Esophagus squamous epithelium (tissue), 5 donors: ENCODE data around the gene MYZAP. TPM values are rescaled to one million over a fixed set of nuclear protein-coding genes. Genes with fewer than 3 reads are reported as not detected.

ENCODE experiments used
- DNase-seq: peaks from one replicate; lab custom pipeline; 2025; lab: John Stamatoyannopoulos, UW
- H3K27ac ChIP-seq, 4 donors: fragments of 200-600 bp; sonication (generic); one replicate each; pipeline ENCODE4 v1.5.1; 2016 to 2019; ENCODE audit warnings: mild to moderate bottlenecking in 1 of 4
- H3K27me3 ChIP-seq, 4 donors: fragments of 200-600 bp; sonication (generic); 1 replicate in 3 of 4; 2 replicates in 1 of 4; pipeline versions ENCODE4 v1.5.1 to v1.6.0; 2017 to 2021; ENCODE audit warnings: antibody characterized with exemption in 1 of 4
- H3K36me3 ChIP-seq, 3 donors: fragments of 200-600 bp; sonication (generic); one replicate each; pipeline ENCODE4 v1.5.1; 2016 to 2019
- H3K4me1 ChIP-seq, 3 donors: fragments of 200-600 bp; sonication (generic); one replicate each; pipeline ENCODE4 v1.5.1; 2017 to 2019
- H3K4me3 ChIP-seq, 4 donors: fragments of 200-600 bp; sonication (generic); 1 replicate in 3 of 4; 2 replicates in 1 of 4; pipeline ENCODE4 v1.5.1; 2016 to 2019; ENCODE audit warnings: mild to moderate bottlenecking in 2 of 4, moderate library complexity in 1 of 4
- H3K9me3 ChIP-seq, 3 donors: fragments of 200-600 bp; sonication (generic); one replicate each; pipeline ENCODE4 v1.5.1; 2016 to 2019
- CTCF ChIP-seq, 6 experiments: fragments of 450-650 bp in 4 of 6; fragments of 200-600 bp in 2 of 6; sonication (generic) in 2 of 6; IDR thresholded peaks; one replicate each; pipeline ENCODE4 v1.5.1; 2016 to 2019; ENCODE audit warnings: antibody characterized with exemption in 6 of 6, mild to moderate bottlenecking in 4 of 6, moderate library complexity in 4 of 6
- POLR2A ChIP-seq, 4 donors: fragments of 450-650 bp; IDR thresholded peaks; one replicate each; pipeline ENCODE4 v1.6.1; 2017; ENCODE audit warnings: antibody characterized with exemption in 4 of 4, mild to moderate bottlenecking in 4 of 4, moderate library complexity in 3 of 4
- WGBS, 2 donors: methylation state at CpG; one replicate each; pipeline ENCODE4 v1.1.5; 2018; 5-methylcytosine and 5-hydroxymethylcytosine counted together
- intact Hi-C: fragments of 100-400 bp; cut with DNase I; formaldehyde crosslinking; loops from one replicate; pipeline ENCODE4 v1.15.0; 2022
- total RNA-seq, 4 donors: library from RNA; depleted of rRNA; stranded (reverse); fragments of >200 nt; gene quantifications; one replicate each; pipeline ENCODE4 v1.1.0, GENCODE V29; 2016
- donor health status: DM: yes; HTN: yes; CAD: no.

Gene MYZAP
- total RNA-seq, 4 donors from 2014 or later: 21.2 to 36.0 (median 26.5) TPM

DNA sequence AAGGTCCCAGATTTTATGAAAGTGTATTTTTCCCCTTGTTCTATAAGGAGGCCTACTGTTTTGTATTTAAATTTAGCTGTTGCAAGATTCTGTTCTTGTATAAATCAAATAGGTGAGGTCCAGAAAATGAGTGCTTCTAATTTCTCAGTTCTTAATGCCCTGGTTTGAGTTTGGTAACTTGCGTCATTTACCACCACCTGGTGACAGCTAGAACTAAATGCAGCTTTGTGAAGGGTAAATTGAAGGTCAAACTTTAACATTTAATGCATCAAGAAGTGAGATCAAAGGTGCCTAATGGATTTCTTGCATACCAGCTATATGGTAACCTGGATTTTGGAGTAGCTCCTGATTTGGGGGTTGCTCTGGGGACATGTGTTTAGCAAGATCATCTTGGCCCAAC, 64.1 kb downstream of the MYZAP start:
- Histone ChIP-seq H3K36me3 (no peaks in the 10 kb centered on the region), H3K9me3 (no peaks in the 10 kb centered on the region), H3K27ac (no peak overlapping the region), H3K4me1 (no peaks in the 10 kb centered on the region), H3K27me3 (no peaks in the 10 kb centered on the region), H3K4me3 (no peak overlapping the region)
- TF ChIP-seq POLR2A (IDR thresholded peaks at IDR 0.05) (no peak), CTCF (IDR thresholded peaks at IDR 0.05) (no peak)
- no peak for DNase-seq
- intact Hi-C loops: no loop called here
- WGBS, 2 donors: 80 to 83% methylated on average over 1 of the region's 1 CpG

DNA sequence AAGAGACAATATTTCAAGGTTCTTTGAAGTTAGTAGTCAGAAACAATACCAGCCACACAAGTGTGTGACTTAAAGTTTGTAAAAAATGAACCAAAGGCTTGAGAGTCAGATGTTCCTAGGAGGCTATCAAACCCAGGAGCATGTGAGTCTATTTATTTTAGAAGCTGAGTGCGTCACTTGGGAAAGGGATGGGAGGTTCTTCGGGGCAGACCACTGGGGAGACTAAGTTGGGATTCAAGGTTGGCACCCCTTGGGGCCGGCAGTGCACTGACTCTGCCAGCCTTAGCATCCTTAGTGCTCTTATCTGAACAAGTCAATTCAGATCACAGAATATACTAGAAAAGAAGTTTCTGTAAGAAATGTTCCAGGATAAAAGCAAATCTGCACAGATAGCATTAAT, 64.7 kb downstream of the MYZAP start:
- no peaks in the 10 kb centered on the region for H3K36me3 ChIP-seq
- no peaks in the 10 kb centered on the region for H3K4me1 ChIP-seq
- no peaks in the 10 kb centered on the region for H3K9me3 ChIP-seq
- intact Hi-C loops: no loop called here
- DNase-seq: no peak
- no peak overlapping the region for H3K27ac ChIP-seq
- no peaks in the 10 kb centered on the region for H3K27me3 ChIP-seq
- H3K4me3 ChIP-seq: no peak overlapping the region
- WGBS, 2 donors: 82 to 83% methylated on average over 3 of the region's 3 CpGs
- no peak for TF ChIP-seq POLR2A (IDR thresholded peaks at IDR 0.05)
- TF ChIP-seq CTCF (IDR thresholded peaks at IDR 0.05): no peak

DNA sequence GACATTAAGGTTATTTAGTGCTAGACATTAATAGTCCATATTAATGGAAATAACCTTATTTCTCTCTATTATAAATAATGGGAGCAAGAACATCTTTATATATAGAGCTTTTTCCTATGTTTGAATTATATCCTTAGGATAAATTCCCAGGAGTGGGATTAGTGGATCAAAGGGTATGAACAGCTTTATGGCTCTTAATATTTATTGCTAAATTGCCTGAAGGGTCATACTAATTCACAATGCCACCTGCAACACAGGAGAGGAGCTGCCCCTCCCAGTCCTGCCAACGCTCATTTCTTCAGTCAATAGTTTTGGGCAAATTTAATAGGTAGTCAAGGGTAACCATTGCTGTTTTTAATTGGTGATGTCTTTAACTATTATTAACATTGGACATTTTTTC, 65.9 kb downstream of the MYZAP start:
- H3K9me3 ChIP-seq: no peaks in the 10 kb centered on the region
- no peaks in the 10 kb centered on the region for H3K36me3 ChIP-seq
- intact Hi-C loops: no loop called here
- no peak overlapping the region for H3K27ac ChIP-seq
- no peak overlapping the region for H3K4me3 ChIP-seq
- WGBS, 2 donors: 53 to 58% methylated on average over 1 of the region's 1 CpG
- DNase-seq: no peak
- peaks cover 0 to 6% (median 0%) of the 10 kb centered on the region in 3 donors for H3K4me1 ChIP-seq
- no peaks in the 10 kb centered on the region for H3K27me3 ChIP-seq
- TF ChIP-seq CTCF (IDR thresholded peaks at IDR 0.05) (no peak), POLR2A (IDR thresholded peaks at IDR 0.05) (no peak)

DNA sequence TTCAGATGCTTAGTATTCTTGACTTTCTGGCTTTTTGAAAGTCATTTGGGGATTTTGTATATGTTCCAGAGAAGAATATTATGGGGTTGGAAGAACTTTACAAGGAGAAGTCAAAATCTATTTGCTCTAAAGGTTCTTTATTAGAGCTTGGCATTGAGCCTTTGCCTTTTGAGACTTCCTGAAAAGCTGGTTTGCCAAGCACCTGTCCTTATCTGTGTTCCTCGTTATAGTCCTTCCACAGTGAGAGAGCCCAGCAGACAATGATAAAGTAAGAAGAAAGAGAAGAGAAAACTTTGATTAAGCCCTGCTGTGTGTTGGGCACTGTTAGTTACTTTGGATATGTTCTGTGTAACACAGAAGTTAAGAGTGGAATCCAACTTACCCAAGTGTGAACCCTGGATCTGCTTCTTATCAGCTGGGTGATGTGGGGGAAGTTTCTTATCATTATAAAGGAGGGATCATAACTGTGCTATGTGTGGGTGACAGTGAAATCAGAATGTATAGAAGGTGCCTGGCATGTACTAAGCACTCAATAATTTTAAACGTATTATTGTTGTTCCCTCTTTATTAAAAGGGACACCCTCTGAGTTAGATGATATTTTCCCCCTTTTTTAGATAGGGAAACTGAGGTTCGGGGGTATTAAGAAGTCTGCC, 70.5 kb downstream of the MYZAP start:
- Histone ChIP-seq H3K4me1 (peaks cover 0 to 9% (median 0%) of the 10 kb centered on the region in 3 donors), H3K4me3 (no peak overlapping the region), H3K27me3 (no peaks in the 10 kb centered on the region), H3K36me3 (no peaks in the 10 kb centered on the region), H3K9me3 (no peaks in the 10 kb centered on the region), H3K27ac (no peak overlapping the region)
- no peak for TF ChIP-seq POLR2A (IDR thresholded peaks at IDR 0.05)
- TF ChIP-seq CTCF (IDR thresholded peaks at IDR 0.05): no peak
- intact Hi-C loops: loop anchor here (10.0 kb wide), 1 partner anchor 203 kb away; no protein-coding TSS in a partner anchor
- DNase-seq: no peak
- 61 to 71% methylated on average over 3 of the region's 3 CpGs for WGBS, 2 donors

GRCh38 chr15:57662802-57663201, 71.1 kb downstream of the MYZAP start:
- no peaks in the 10 kb centered on the region for H3K27me3 ChIP-seq
- no peaks in the 10 kb centered on the region for H3K36me3 ChIP-seq
- TF ChIP-seq POLR2A (IDR thresholded peaks at IDR 0.05) (no peak), CTCF (IDR thresholded peaks at IDR 0.05) (no peak)
- peaks cover 0 to 9% (median 0%) of the 10 kb centered on the region in 3 donors for H3K4me1 ChIP-seq
- intact Hi-C loops: loop anchor here (10.0 kb wide), 1 partner anchor 202 kb away; no protein-coding TSS in a partner anchor
- H3K9me3 ChIP-seq: no peaks in the 10 kb centered on the region
- 55 to 80% methylated on average over 1 of the region's 1 CpG for WGBS, 2 donors
- no peak overlapping the region for H3K4me3 ChIP-seq
- no peak for DNase-seq
- no peak overlapping the region for H3K27ac ChIP-seq
